SU-DHL-6 (cell line): ENCODE results near the gene NTSR2.

Source experiments
- CTCF ChIP-seq: fragments of 200-600 bp; sonication (generic); IDR thresholded peaks from one replicate; pipeline ENCODE4 v1.5.1; 2017; ENCODE audit warnings: antibody characterized with exemption, mild to moderate bottlenecking, low read length, moderate library complexity; ENCODE audit not compliant: insufficient read depth, poor library complexity, severe bottlenecking
- EZH2phosphoT487 ChIP-seq: fragments of 200-600 bp; sonication (generic), shearing (Covaris generic); conservative IDR thresholded peaks from 2 replicates; pipeline ENCODE4 v1.6.1; 2018; ENCODE audit warnings: mild to moderate bottlenecking, antibody characterized with exemption, low read length, moderate library complexity, mixed read lengths

GRCh38 chr2:11639503-11639902 is 30.5 kb downstream of the NTSR2 start:
- no peak for TF ChIP-seq CTCF
- no peak for TF ChIP-seq EZH2phosphoT487
